ENCODE results near the gene LIPK. TPM values are rescaled to one million over a fixed set of nuclear protein-coding genes. Genes with fewer than 3 reads are reported as not detected.

Gene LIPK
- total and polyA plus RNA-seq, 4 donors, result not detected

- Histone ChIP-seq H3K9me3 (ENCODE audit: control insufficient read depth in 4 of 4, low read length in 3 of 4) (no peaks in the 10 kb centered on the region), H3K4me3 (ENCODE audit: low read depth in 1 of 3, low read length in 3 of 3) (no peak overlapping the region), H3K4me1 (ENCODE audit: control insufficient read depth in 4 of 4, insufficient read depth in 4 of 4, low read length in 3 of 4) (no peaks in the 10 kb centered on the region), H3K27me3 (ENCODE audit: control insufficient read depth in 4 of 4, insufficient read depth in 4 of 4, low read length in 3 of 4) (peaks cover 0 to 2% (median 0%) of the 10 kb centered on the region in 4 donors), H3K27ac (ENCODE audit: low read depth in 1 of 2, low read length in 2 of 2) (no peak overlapping the region), H3K9ac (ENCODE audit: low read depth in 1 of 2, low read length in 2 of 2) (no peak overlapping the region), H3K36me3 (ENCODE audit: control insufficient read depth in 4 of 4, insufficient read depth in 3 of 4, low read depth in 1 of 4, low read length in 3 of 4) (no peaks in the 10 kb centered on the region)
- TF ChIP-seq JUND (IDR thresholded peaks at IDR 0.05), result no peak
- no peak for TF ChIP-seq YY1 (IDR thresholded peaks at IDR 0.05)
- no peak for TF ChIP-seq NR2F2 (IDR thresholded peaks at IDR 0.05)
- no peak for TF ChIP-seq FOXA2 (IDR thresholded peaks at IDR 0.05)
- TF ChIP-seq, protein P1, sequence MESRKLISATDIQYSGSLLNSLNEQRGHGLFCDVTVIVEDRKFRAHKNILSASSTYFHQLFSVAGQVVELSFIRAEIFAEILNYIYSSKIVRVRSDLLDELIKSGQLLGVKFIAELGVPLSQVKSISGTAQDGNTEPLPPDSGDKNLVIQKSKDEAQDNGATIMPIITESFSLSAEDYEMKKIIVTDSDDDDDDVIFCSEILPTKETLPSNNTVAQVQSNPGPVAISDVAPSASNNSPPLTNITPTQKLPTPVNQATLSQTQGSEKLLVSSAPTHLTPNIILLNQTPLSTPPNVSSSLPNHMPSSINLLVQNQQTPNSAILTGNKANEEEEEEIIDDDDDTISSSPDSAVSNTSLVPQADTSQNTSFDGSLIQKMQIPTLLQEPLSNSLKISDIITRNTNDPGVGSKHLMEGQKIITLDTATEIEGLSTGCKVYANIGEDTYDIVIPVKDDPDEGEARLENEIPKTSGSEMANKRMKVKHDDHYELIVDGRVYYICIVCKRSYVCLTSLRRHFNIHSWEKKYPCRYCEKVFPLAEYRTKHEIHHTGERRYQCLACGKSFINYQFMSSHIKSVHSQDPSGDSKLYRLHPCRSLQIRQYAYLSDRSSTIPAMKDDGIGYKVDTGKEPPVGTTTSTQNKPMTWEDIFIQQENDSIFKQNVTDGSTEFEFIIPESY (IDR thresholded peaks at IDR 0.05), result no peak
- TF ChIP-seq, protein P2, sequence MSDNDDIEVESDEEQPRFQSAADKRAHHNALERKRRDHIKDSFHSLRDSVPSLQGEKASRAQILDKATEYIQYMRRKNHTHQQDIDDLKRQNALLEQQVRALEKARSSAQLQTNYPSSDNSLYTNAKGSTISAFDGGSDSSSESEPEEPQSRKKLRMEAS (IDR thresholded peaks at IDR 0.05), result no peak
- TF ChIP-seq ATF3 (IDR thresholded peaks at IDR 0.05), result no peak
- TF ChIP-seq RXRA (IDR thresholded peaks at IDR 0.05), result no peak
- WGBS, result 72% methylated on average over 6 of the region's 6 CpGs
- no peak for DNase-seq (ENCODE audit: low spot score)
Observed at GRCh38 chr10:88731296-88731695, 25.2 kb downstream of the LIPK start.

- Histone ChIP-seq H3K27me3 (ENCODE audit: control insufficient read depth in 4 of 4, insufficient read depth in 4 of 4, low read length in 3 of 4) (peaks cover 0 to 2% (median 0%) of the 10 kb centered on the region in 4 donors), H3K9ac (ENCODE audit: low read depth in 1 of 2, low read length in 2 of 2) (no peak overlapping the region), H3K4me1 (ENCODE audit: control insufficient read depth in 4 of 4, insufficient read depth in 4 of 4, low read length in 3 of 4) (no peaks in the 10 kb centered on the region), H3K9me3 (ENCODE audit: control insufficient read depth in 4 of 4, low read length in 3 of 4) (no peaks in the 10 kb centered on the region), H3K27ac (ENCODE audit: low read depth in 1 of 2, low read length in 2 of 2) (no peak overlapping the region), H3K36me3 (ENCODE audit: control insufficient read depth in 4 of 4, insufficient read depth in 3 of 4, low read depth in 1 of 4, low read length in 3 of 4) (no peaks in the 10 kb centered on the region), H3K4me3 (ENCODE audit: low read depth in 1 of 3, low read length in 3 of 3) (no peak overlapping the region)
- WGBS, result 88% methylated on average over 2 of the region's 2 CpGs
- DNase-seq (ENCODE audit: low spot score), result no peak
- TF ChIP-seq CTCF (IDR thresholded peaks at IDR 0.05; ENCODE audit: low read depth, low read length, missing input control), result no peak
- no peak for TF ChIP-seq RAD21 (IDR thresholded peaks at IDR 0.05)
- no peak for TF ChIP-seq JUND (IDR thresholded peaks at IDR 0.05)
- TF ChIP-seq TAF1 (conservative IDR thresholded peaks at IDR 0.05), result no peak
- TF ChIP-seq, protein P2 (IDR thresholded peaks at IDR 0.05), result no peak
- TF ChIP-seq, protein P3, sequence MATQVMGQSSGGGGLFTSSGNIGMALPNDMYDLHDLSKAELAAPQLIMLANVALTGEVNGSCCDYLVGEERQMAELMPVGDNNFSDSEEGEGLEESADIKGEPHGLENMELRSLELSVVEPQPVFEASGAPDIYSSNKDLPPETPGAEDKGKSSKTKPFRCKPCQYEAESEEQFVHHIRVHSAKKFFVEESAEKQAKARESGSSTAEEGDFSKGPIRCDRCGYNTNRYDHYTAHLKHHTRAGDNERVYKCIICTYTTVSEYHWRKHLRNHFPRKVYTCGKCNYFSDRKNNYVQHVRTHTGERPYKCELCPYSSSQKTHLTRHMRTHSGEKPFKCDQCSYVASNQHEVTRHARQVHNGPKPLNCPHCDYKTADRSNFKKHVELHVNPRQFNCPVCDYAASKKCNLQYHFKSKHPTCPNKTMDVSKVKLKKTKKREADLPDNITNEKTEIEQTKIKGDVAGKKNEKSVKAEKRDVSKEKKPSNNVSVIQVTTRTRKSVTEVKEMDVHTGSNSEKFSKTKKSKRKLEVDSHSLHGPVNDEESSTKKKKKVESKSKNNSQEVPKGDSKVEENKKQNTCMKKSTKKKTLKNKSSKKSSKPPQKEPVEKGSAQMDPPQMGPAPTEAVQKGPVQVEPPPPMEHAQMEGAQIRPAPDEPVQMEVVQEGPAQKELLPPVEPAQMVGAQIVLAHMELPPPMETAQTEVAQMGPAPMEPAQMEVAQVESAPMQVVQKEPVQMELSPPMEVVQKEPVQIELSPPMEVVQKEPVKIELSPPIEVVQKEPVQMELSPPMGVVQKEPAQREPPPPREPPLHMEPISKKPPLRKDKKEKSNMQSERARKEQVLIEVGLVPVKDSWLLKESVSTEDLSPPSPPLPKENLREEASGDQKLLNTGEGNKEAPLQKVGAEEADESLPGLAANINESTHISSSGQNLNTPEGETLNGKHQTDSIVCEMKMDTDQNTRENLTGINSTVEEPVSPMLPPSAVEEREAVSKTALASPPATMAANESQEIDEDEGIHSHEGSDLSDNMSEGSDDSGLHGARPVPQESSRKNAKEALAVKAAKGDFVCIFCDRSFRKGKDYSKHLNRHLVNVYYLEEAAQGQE (IDR thresholded peaks at IDR 0.05), result no peak
- TF ChIP-seq RXRA (IDR thresholded peaks at IDR 0.05), result no peak
- TF ChIP-seq SP1 (IDR thresholded peaks at IDR 0.05), result no peak
- TF ChIP-seq HNF4A (conservative IDR thresholded peaks at IDR 0.05), result no peak
- TF ChIP-seq HNF4G (IDR thresholded peaks at IDR 0.05), result no peak
- TF ChIP-seq YY1 (IDR thresholded peaks at IDR 0.05), result no peak
- TF ChIP-seq GABPA (IDR thresholded peaks at IDR 0.05 in 1 of 2, conservative IDR thresholded peaks at IDR 0.05 in 1 of 2), result no peak
- TF ChIP-seq ATF3 (IDR thresholded peaks at IDR 0.05), result no peak
- TF ChIP-seq FOXA2 (IDR thresholded peaks at IDR 0.05), result no peak
- TF ChIP-seq NR2F2 (IDR thresholded peaks at IDR 0.05), result no peak
- no peak for TF ChIP-seq FOXA1 (IDR thresholded peaks at IDR 0.05)
- TF ChIP-seq, protein P1 (IDR thresholded peaks at IDR 0.05), result no peak
- TF ChIP-seq EGR1 (IDR thresholded peaks at IDR 0.05; ENCODE audit: low read depth in 2 of 2), result no peak
Observed at GRCh38 chr10:88733215-88733614, 27.2 kb downstream of the LIPK start.
